Esophagus squamous epithelium (tissue), 4 donors: ENCODE measurements around the gene ERC2.

Source experiments
- CTCF ChIP-seq, 6 experiments: fragments of 450-650 bp in 4 of 6; fragments of 200-600 bp in 2 of 6; sonication (generic) in 2 of 6; IDR thresholded peaks; one replicate each; pipeline ENCODE4 v1.5.1; 2016 to 2019; ENCODE audit warnings: antibody characterized with exemption in 6 of 6, mild to moderate bottlenecking in 4 of 6, moderate library complexity in 4 of 6
- POLR2A ChIP-seq, 4 donors: fragments of 450-650 bp; IDR thresholded peaks; one replicate each; pipeline ENCODE4 v1.6.1; 2017; ENCODE audit warnings: antibody characterized with exemption in 4 of 4, mild to moderate bottlenecking in 4 of 4, moderate library complexity in 3 of 4

DNA sequence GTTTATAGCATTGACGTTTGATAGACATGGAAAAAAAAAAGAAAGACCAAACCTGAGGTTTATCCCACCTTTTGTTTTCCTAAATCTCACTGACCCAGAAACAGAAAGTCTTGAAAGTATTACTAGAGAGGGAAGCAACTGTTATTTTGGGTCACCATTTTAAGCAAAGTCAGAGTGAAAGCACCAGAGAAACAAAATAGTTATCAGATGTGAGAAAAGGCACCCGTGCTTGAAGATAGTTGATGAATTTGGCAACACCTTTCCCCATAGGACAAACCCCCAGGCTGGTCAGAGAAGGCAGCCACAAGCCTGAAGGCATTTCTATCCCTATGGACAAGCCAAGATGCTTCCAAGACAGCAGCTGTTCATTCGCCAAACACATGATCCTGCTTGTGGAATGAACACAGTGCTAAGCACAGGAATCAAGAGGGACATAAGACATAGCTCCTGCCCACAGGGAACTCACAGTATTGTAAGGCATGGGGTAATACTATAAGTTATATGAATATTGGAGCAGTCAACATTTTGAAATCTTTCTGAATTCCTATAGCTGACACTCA is 170.9 kb downstream of the ERC2 start:
- TF ChIP-seq CTCF (IDR thresholded peaks at IDR 0.05) = no peak
- no peak for TF ChIP-seq POLR2A (IDR thresholded peaks at IDR 0.05)
